Liver (tissue), 3 donors: Measurements from ENCODE around the gene PDZD2.

Source experiments
- CTCF ChIP-seq: fragments of 150-350 bp; IDR thresholded peaks from 2 replicates; pipeline ENCODE4 v1.5.1; 2017; ENCODE audit warnings: improper control_type of control experiment, low read depth, low read length; ENCODE audit not compliant: missing input control
- MAX ChIP-seq: IDR thresholded peaks from 2 replicates; pipeline ENCODE4 v1.6.1; 2016; ENCODE audit warnings: antibody characterized with exemption
- SP1 ChIP-seq: IDR thresholded peaks from 2 replicates; pipeline ENCODE4 v1.6.1; 2018; ENCODE audit warnings: antibody characterized with exemption, mild to moderate bottlenecking
- TAF1 ChIP-seq: conservative IDR thresholded peaks from 2 replicates; pipeline ENCODE4 v1.6.1; 2016; ENCODE audit warnings: antibody characterized with exemption, mild to moderate bottlenecking
- donor health status: healthy.
- donor health status: healthy.

- TF ChIP-seq MAX (no peak), CTCF (no peak), SP1 (no peak), TAF1 (no peak)
These were observed 109.7 kb downstream of the PDZD2 start for GRCh38 chr5:31748458-31749172.
